Measurements from ENCODE around the gene NBPF8. TPM values are rescaled to one million over a fixed set of nuclear protein-coding genes. Genes with fewer than 3 reads are reported as not detected.

The NBPF8 gene
- polyA plus RNA-seq, 3 donors from 2014 or later, result 0.49 to 1.1 (median 1.0) TPM

Other genes with a start within 250 kb of the NBPF8 start
- gene SEC22B, start 238.5 kb upstream of the NBPF8 start, polyA plus RNA-seq, result 10 to 100 TPM; 16.9 to 24.3 (median 20.8) TPM

All from immature natural killer cell (primary cell).